Stimulated activated CD4-positive, alpha-beta T cell treated with anti-CD3 and anti-CD28 coated beads, Interleukin-15, amount 100 ng/mL, for 1 hour (primary cell): ENCODE measurements around the gene SRPRB.

ENCODE experiments used
- DNase-seq, 2 donors: peaks; one replicate each; pipeline ENCODE4 v3.0.0-alpha.2; 2020; ENCODE audit warnings: low read depth in 1 of 2, low spot score in 1 of 2

SRPRB gene

DNA sequence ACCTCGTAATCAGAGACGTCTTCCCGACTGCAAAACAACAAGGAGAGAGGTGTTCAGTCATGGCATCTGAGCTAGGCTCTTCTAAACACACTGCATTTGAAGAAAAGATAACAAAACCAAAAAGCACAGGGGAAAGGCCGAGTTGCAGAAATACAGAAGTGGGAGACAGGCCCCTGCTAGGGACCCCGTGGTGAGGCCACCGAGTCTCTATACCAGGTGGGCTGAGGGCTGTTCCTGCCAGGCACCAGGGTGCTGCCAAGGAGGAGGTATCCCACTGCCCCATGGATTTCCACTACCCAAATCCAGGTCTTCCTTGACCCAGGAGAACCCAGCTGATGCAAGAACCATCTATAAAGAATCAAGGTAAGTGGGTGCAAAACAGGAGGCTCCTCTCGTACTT, 59.0 kb downstream of the SRPRB start:
- no peak for DNase-seq

DNA sequence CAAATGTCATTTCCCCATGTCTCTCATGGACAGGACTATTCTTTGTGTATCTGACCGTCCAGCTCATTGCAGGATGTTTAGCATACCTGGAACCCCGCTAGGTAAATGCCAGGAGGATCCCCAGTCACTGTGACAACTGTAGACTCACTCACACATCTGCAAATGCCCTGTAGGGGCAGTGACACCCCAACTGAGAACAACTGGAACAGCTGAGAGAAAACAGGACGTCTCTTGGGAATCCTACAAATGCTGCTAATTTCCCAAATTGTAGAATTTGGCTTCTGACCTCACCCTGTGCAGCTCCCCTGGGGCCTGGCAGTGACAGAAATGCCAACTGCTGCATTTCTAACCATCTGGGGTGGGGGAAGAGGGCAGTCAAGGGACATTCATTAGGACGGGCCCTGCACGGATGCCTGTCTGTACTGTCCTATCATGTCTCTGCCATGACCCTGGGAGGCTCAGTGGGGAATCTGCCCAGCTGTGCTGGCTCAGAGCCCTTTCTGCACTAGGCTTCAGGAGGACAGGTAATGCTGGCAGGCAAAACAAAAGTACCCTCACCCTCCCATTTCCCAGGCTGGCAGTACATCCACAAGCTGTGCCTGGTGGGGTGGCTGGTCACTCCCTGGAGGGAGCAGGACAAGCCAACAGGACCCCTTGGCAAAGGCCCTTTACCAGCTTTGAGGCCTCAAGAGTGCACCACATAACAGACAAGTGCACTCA, 59.7 kb downstream of the SRPRB start:
- DNase-seq, result no peak

DNA sequence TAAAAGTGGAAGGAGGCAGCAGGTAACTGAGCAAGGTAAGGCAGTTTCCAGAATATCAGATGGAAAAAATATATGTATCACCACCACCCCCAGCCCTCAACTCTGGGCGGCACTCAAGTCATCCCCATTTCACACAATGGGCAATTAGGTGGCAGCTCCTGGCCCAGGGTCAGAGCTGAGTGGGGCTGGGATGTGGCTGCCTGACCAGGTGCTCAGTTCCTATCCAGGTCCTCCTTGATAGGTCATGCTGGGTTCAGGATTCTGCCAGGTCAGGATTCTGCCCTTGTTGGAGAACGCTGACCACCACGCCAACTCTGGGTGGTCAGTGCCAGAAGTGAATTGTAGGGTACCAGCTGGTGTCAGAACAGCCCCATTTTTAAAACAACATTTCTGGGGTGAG, 60.5 kb downstream of the SRPRB start:
- DNase-seq, result no peak

DNA sequence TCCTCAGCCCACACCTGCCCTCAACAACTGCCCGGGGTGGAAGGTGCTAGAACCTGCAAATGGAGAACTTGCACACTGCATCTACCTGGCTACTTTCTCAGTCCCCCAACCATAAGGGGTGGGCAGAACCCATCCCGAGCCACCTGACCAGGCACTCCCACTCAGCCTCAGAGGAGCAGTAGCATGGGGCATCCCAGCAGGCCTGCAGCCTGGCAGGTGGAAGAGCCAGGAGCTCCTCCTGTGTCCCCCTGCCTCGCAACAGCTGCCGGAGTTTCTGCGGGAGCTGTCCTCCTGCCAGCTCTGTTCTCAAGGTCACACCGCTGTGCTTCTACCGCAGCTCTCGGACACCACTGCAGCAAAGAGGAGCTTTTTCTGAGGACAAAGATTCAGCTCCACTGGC, 62.6 kb downstream of the SRPRB start:
- no peak for DNase-seq

DNA sequence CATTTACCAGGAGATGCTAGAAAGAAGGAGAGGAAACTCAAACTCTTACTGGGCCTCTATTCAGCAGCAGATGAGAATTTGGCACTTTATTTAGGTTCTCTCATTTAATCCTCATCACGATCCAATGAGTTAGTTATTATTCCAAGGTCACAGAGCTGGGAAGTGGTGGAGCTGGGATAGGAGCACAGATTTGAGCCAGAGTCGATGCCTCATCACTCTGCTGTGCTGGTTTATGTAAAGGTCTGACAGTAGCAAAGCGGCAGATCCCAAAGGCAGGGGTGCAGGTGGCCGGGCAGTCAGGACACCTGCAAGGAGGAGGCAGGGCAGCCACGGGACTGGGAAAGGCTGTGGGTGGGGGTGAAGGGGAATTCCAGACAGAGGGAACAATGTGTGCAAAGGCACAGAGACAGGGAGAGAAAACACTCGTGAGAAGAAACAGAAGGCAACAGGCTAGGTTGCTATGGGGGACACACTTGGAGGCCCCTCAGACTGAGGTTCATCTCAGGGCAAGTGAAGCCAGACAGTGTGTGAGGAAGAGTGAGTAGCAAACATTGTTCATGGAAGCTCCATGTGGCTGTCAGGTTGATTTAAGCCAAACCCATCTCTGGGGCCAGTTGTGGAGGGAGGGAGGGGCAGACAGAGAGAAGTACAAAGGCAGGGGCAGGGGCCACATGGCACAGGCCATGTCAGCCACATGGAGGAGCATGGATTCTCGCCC, 63.3 kb downstream of the SRPRB start:
- DNase-seq, result no peak

DNA sequence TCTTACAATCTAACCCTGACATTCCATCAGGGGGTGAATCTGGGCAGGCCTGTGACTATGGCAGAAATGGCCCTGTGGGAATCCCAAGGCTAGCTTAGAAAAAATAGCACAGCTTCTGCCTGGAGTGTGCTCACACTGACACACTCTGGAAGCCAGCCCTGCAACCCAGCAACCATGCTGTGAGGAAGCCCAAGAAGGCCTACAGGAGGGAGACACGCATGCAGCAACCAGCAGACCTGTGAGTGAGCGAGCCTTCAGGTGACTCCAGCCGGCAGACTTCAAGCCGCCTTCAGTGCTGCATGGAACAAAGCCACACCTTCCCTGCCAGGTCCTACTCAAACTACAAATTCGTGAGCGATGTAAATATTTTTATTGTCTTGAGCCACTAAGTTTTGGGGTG, 64.0 kb downstream of the SRPRB start:
- no peak for DNase-seq

DNA sequence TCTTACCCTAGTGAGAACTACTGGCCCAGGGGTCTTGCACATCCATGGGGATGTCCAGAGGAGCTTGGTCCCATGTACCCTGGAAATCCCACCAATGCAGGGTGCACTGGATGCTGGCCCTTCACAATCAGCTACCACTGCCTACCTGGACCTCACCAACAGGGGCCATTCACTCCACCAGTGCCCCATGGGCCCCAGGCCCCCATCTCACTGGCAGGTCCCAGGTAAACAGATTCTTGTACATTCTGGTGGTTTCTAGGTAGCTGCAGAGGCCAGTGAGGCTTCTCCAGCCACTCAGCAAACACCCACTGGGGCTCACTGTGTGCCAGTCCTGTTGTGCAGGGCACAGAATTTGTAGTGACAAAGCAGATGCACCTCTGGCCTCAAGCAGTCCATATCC, 65.2 kb downstream of the SRPRB start:
- DNase-seq, result no peak
